Thyroid gland (tissue), 4 donors: ENCODE data around the gene COBLL1. TPM values are rescaled to one million over a fixed set of nuclear protein-coding genes. Genes with fewer than 3 reads are reported as not detected.
"Not testable (repeated sequence)": the region's sequence is repeated elsewhere in the genome, so short reads cannot be mapped to it uniquely, and the experiment has no call there.

Experiments used
- DNase-seq, 2 donors: peaks; one replicate each; pipeline ENCODE4 v3.0.0-alpha.2; 2019
- H3K27ac ChIP-seq, 3 donors: fragments of 200-600 bp; sonication (generic); 1 replicate in 2 of 3; 2 replicates in 1 of 3; pipeline ENCODE4 v1.5.1; 2016 to 2019; ENCODE audit warnings: mild to moderate bottlenecking in 1 of 3, moderate library complexity in 1 of 3
- H3K27me3 ChIP-seq: fragments of 200-600 bp; sonication (generic); one replicate; pipeline ENCODE4 v1.5.1; 2019
- H3K36me3 ChIP-seq, 2 donors: fragments of 200-600 bp; sonication (generic); one replicate each; pipeline ENCODE4 v1.5.1; 2016 to 2019
- H3K4me1 ChIP-seq, 2 donors: fragments of 200-600 bp; sonication (generic); one replicate each; pipeline ENCODE4 v1.5.1; 2017 to 2019
- H3K4me3 ChIP-seq, 3 donors: fragments of 200-600 bp; sonication (generic); replicated peaks in 1 of 3; 1 replicate in 2 of 3; 2 replicates in 1 of 3; pipeline ENCODE4 v1.5.1; 2016; ENCODE audit warnings: mild to moderate bottlenecking in 1 of 3
- H3K9me3 ChIP-seq: fragments of 200-600 bp; sonication (generic); one replicate; pipeline ENCODE4 v1.5.1; 2017
- POLR2A ChIP-seq, 2 donors: fragments of 450-650 bp; IDR thresholded peaks; one replicate each; pipeline ENCODE4 v1.6.1; 2017; ENCODE audit warnings: antibody characterized with exemption in 2 of 2, mild to moderate bottlenecking in 2 of 2, moderate library complexity in 1 of 2
- WGBS, 2 donors: methylation state at CpG; one replicate each; pipeline ENCODE4 v1.1.5; 2017; 5-methylcytosine and 5-hydroxymethylcytosine counted together
- intact Hi-C: fragments of 100-400 bp; cut with DNase I; formaldehyde crosslinking; loops from one replicate; pipeline ENCODE4 v1.15.1; 2023
- total RNA-seq, 4 donors: library from RNA; depleted of rRNA; stranded (reverse); fragments of >200 nt; gene quantifications; one replicate each; pipeline ENCODE4 v1.2.3, GENCODE V29; 2016
- TF ChIP-seq, protein P1 (sequence below), 6 experiments: fragments of 200-600 bp in 3 of 6; fragments of 450-650 bp in 3 of 6; sonication (generic) in 3 of 6; IDR thresholded peaks; one replicate each; pipeline ENCODE4 v1.5.1; 2016 to 2019; ENCODE audit warnings: antibody characterized with exemption in 6 of 6, mild to moderate bottlenecking in 2 of 6, inconsistent platforms in 1 of 6, moderate library complexity in 1 of 6

The COBLL1 gene
- total RNA-seq, 4 donors from 2014 or later, result 41.8 to 90.8 (median 76.9) TPM

DNA sequence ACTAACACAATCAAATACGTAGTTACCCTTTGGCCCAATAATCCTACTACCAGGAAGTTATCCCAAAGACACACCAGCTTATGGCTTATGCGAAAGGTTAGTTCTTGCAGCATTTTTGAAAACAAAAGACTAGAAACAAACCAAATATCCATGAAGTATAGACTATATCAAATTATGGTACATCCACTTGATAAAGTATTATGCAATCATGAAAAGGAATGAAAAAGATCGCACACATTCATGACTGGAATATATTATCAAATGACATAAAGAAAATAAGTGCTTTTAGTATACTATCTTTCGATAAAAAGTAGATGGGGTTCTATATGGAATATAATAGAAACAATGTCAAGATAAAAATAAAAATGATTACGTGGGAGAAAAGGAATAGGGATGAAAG lies 78.2 kb downstream of the COBLL1 start:
- Histone ChIP-seq H3K9me3 (no peaks in the 10 kb centered on the region), H3K36me3 (no peaks in the 10 kb centered on the region), H3K27ac (no peak overlapping the region), H3K4me1 (no peaks in the 10 kb centered on the region), H3K27me3 (no peaks in the 10 kb centered on the region), H3K4me3 (no peak overlapping the region)
- 78 to 95% methylated on average over 5 of the region's 5 CpGs for WGBS, 2 donors
- DNase-seq, result no peak
- intact Hi-C loops, result no loop called here
- TF ChIP-seq, protein P1, sequence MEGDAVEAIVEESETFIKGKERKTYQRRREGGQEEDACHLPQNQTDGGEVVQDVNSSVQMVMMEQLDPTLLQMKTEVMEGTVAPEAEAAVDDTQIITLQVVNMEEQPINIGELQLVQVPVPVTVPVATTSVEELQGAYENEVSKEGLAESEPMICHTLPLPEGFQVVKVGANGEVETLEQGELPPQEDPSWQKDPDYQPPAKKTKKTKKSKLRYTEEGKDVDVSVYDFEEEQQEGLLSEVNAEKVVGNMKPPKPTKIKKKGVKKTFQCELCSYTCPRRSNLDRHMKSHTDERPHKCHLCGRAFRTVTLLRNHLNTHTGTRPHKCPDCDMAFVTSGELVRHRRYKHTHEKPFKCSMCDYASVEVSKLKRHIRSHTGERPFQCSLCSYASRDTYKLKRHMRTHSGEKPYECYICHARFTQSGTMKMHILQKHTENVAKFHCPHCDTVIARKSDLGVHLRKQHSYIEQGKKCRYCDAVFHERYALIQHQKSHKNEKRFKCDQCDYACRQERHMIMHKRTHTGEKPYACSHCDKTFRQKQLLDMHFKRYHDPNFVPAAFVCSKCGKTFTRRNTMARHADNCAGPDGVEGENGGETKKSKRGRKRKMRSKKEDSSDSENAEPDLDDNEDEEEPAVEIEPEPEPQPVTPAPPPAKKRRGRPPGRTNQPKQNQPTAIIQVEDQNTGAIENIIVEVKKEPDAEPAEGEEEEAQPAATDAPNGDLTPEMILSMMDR (IDR thresholded peaks at IDR 0.05), result no peak
- no peak for TF ChIP-seq POLR2A (IDR thresholded peaks at IDR 0.05)

DNA sequence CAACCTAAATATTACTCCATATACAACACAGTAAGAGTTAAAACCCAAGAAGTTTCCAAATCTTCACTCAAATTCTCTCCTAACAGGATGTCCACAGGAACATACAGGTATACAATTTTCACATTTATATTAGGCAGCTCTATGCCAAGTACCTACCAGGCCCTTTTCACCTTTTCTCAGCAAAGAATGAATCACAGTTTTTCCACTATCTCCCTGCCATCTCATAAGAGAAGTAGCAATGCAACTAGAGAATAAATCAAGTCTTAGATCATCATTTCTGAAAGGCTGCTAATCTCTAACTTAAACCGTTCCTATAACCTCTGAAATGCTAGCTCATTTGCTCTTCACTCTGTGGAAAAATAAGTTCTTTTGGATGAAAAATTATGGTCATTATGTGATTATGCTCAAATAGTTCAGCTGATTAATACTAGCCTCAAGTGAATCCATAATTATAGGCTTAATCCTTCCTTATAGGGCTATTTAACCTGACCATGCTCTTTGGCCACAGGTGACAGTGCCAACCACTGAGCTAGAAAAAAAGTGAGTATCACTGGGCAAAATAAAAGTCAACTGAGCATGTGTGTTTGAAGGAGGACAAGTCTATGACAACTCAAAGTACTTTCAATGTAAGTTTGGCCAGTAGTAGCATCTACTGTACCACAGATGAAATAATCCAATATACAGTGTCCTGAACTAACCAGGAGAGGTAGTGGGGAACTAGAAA lies 79.7 kb downstream of the COBLL1 start:
- no peaks in the 10 kb centered on the region for H3K27me3 ChIP-seq
- intact Hi-C loops, result no loop called here
- 76 to 95% methylated on average over 1 of the region's 1 CpG for WGBS, 2 donors
- H3K9me3 ChIP-seq, result no peaks in the 10 kb centered on the region
- H3K27ac ChIP-seq, result no peak overlapping the region
- H3K4me1 ChIP-seq, result peaks cover 0 to 4% of the 10 kb centered on the region in 2 donors
- H3K4me3 ChIP-seq, result no peak overlapping the region
- no peak for DNase-seq
- no peak for TF ChIP-seq POLR2A (IDR thresholded peaks at IDR 0.05)
- TF ChIP-seq, protein P1 (IDR thresholded peaks at IDR 0.05), result no peak
- no peaks in the 10 kb centered on the region for H3K36me3 ChIP-seq

DNA sequence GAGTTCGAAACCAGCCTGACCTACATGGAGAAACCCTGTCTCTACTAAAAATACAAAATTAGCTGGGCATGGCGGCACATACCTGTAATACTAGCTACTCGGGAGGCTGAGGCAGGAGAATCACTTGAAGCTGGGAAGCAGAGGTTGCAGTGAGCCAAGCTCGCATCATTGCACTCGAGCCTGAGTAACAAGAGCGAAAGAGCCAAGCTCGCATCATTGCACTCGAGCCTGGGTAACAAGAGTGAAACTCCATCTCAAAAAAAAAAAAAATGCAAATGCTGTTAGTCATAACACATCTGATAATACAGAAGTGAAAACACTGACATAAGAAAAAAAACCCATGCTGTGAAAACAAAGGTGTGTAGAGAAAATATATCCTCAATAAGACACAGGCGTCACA lies 80.4 kb downstream of the COBLL1 start:
- H3K4me1 ChIP-seq, H3K27me3 ChIP-seq, H3K27ac ChIP-seq, intact Hi-C loops, H3K4me3 ChIP-seq, DNase-seq, H3K9me3 ChIP-seq, H3K36me3 ChIP-seq: not testable (repeated sequence)
- 93% methylated on average over 9 of the region's 9 CpGs for WGBS, 2 donors

DNA sequence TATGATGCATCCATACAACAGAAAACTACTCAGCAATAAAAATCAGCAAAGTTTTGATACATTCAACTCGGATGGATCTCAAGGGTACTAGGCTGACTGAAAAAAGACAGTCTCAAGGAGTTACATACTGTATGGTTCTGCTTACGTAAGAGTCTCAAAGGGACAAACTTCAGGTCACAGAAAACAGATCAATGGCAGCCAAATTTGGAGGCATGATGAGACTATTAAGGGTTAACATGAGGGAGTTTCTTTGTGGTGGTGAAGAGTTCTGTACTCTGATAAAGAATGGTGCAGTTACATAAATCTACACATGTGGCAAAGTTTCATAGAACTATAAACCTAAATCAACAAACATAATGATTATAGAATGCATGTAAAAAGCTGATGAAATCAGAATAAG lies 81.4 kb downstream of the COBLL1 start:
- H3K27ac ChIP-seq, result no peak overlapping the region
- H3K36me3 ChIP-seq, result no peaks in the 10 kb centered on the region
- DNase-seq, result no peak
- WGBS, 2 donors, result 0 to 82% methylated on average over 2 of the region's 2 CpGs
- no peaks in the 10 kb centered on the region for H3K9me3 ChIP-seq
- intact Hi-C loops, result no loop called here
- TF ChIP-seq POLR2A (IDR thresholded peaks at IDR 0.05), result no peak
- TF ChIP-seq, protein P1 (IDR thresholded peaks at IDR 0.05), result no peak
- no peaks in the 10 kb centered on the region for H3K27me3 ChIP-seq
- H3K4me3 ChIP-seq, result no peak overlapping the region
- peaks cover 0 to 4% of the 10 kb centered on the region in 2 donors for H3K4me1 ChIP-seq

DNA sequence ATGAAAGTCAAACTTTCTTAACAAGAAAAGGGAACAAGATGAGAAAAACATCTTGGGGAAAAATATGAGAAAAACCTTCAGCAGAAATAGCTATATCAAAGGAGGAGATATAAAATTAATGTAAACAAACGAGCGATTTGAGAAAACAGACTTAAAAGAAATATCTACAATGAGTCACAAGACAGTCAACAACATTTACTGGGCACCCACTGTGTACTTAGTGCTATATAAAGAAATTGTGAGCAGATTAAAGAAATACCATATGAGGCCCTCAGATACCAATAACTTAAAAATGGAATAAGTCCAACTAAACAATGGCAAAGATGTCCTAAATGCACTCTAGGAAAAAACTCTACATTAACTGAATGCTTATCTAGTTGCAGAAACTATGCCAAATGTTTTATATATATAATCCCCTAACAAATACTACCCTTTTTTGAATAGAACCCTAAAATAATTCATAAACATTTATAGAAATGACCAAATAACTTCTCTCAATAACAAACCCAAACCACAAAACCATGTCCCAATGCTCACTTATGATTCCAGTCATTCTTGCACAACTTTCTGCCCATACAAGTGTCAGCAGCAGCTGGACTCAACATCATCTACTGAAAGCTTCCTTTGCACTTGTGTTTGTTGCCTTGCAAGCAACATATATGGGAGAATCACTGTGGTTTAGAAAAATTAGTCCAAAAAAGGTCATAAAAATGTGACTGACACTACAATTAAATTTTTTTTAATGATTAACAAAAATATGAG lies 83.5 kb downstream of the COBLL1 start:
- no peaks in the 10 kb centered on the region for H3K36me3 ChIP-seq
- H3K4me1 ChIP-seq, result peaks cover 0 to 4% of the 10 kb centered on the region in 2 donors
- H3K9me3 ChIP-seq, result no peaks in the 10 kb centered on the region
- H3K27ac ChIP-seq, result no peak overlapping the region
- no peak overlapping the region for H3K4me3 ChIP-seq
- TF ChIP-seq, protein P1 (IDR thresholded peaks at IDR 0.05), result no peak
- WGBS, 2 donors, result 89 to 90% methylated on average over 2 of the region's 2 CpGs
- intact Hi-C loops, result loop anchor here (10.0 kb wide), 1 partner anchor 87 kb away; the partner anchor contains the start of gene COBLL1
- no peak for DNase-seq
- no peaks in the 10 kb centered on the region for H3K27me3 ChIP-seq
